Mammary epithelial cell (primary cell): Measurements from ENCODE around the gene SPOUT1.

Experiments
- CTCF ChIP-seq, 2 donors: IDR thresholded peaks in 1 of 2; conservative IDR thresholded peaks in 1 of 2; 2 replicates each; pipeline ENCODE4 v1.5.1; 2011 to 2012; ENCODE audit warnings: inconsistent platforms in 2 of 2, low read length in 2 of 2, mild to moderate bottlenecking in 2 of 2, control low read depth in 1 of 2, low read depth in 1 of 2; ENCODE audit not compliant: insufficient read depth in 1 of 2; ENCODE audit errors: extremely low read depth in 1 of 2
- EZH2 ChIP-seq: IDR thresholded peaks from 2 replicates; pipeline ENCODE4 v1.6.1; 2012; ENCODE audit warnings: low read length, inconsistent platforms, borderline replicate concordance

- TF ChIP-seq CTCF (conservative IDR thresholded peaks at IDR 0.05 in 1 of 2, IDR thresholded peaks at IDR 0.05 in 1 of 2; ENCODE audit: extremely low read depth in 1 of 2, insufficient read depth in 1 of 2, low read depth in 1 of 2, low read length in 2 of 2): no peak
- TF ChIP-seq EZH2: no peak
Observed at GRCh38 chr9:128833696-128834095, 4.1 kb upstream of the SPOUT1 start.
